Kidney (tissue), 14 donors: ENCODE results near the gene CMSS1. TPM values are rescaled to one million over a fixed set of nuclear protein-coding genes. Genes with fewer than 3 reads are reported as not detected.
A peak's percentile ranks its signal among the peaks of the same experiment; 100 is the strongest.

Source experiments
- DNase-seq, 5 donors: peaks; one replicate each; pipeline ENCODE4 v3.0.0-alpha.2; 2013 to 2020
- FAIRE-seq: peaks from 2 replicates; lab custom pipeline; 2012; peaks lifted over from hg19 to GRCh38; lab: Jason Lieb, UNC
- H3K27ac ChIP-seq, 2 donors: one replicate each; pipeline ENCODE4 v1.7.0; 2013; ENCODE audit warnings: low read depth in 2 of 2, low read length in 2 of 2, inconsistent platforms in 1 of 2
- H3K27me3 ChIP-seq: one replicate; pipeline ENCODE4 v1.7.1; 2013; ENCODE audit warnings: low read length, inconsistent platforms; ENCODE audit not compliant: control insufficient read depth, insufficient read depth
- H3K36me3 ChIP-seq, 3 donors: one replicate each; pipeline versions ENCODE4 v1.7.0 to v1.7.1; 2013; ENCODE audit warnings: low read length in 3 of 3, control low read depth in 1 of 3, inconsistent platforms in 1 of 3; ENCODE audit not compliant: insufficient read depth in 3 of 3, control insufficient read depth in 2 of 3
- H3K4me1 ChIP-seq, 3 donors: one replicate each; pipeline versions ENCODE4 v1.7.0 to v1.7.1; 2013; ENCODE audit warnings: low read length in 3 of 3, inconsistent platforms in 1 of 3, low read depth in 1 of 3; ENCODE audit not compliant: control insufficient read depth in 2 of 3, insufficient read depth in 2 of 3
- H3K4me3 ChIP-seq, 3 donors: one replicate each; pipeline versions ENCODE4 v1.7.0 to v1.8.1; 2013; ENCODE audit warnings: low read length in 3 of 3, control low read depth in 1 of 3, inconsistent platforms in 1 of 3
- H3K9ac ChIP-seq, 3 donors: one replicate each; pipeline versions ENCODE4 v1.7.0 to v1.7.1; 2013; ENCODE audit warnings: low read length in 3 of 3, control low read depth in 1 of 3, inconsistent platforms in 1 of 3
- H3K9me3 ChIP-seq, 3 donors: one replicate each; pipeline versions ENCODE4 v1.7.0 to v1.7.1; 2013; ENCODE audit warnings: low read length in 3 of 3, control low read depth in 1 of 3, inconsistent platforms in 1 of 3; ENCODE audit not compliant: control insufficient read depth in 2 of 3, insufficient read depth in 1 of 3
- intact Hi-C: fragments of 100-400 bp; cut with DNase I; formaldehyde crosslinking; loops from one replicate; pipeline ENCODE4 v1.11.1; 2022
- polyA plus RNA-seq: library from polyadenylated mRNA; stranded (reverse); fragments of 350-450 nt; fragmentation: Illumina TruSeq; extraction: RNeasy Lipid Tissue Mini Kit (QIAGEN cat#74804); gene quantifications from one replicate; pipeline ENCODE4 v1.2.3, GENCODE V29; 2014; ENCODE audit warnings: low read depth, low replicate concordance; ENCODE audit not compliant: insufficient read depth
- total RNA-seq: library from RNA; stranded (reverse); fragmentation: NEBNext Ultra II Directional; extraction: Animal tissue kit (Norgen Biotek cat#: 25700); gene quantifications from one replicate; pipeline ENCODE4 v1.2.1, GENCODE V29; 2021
- TF ChIP-seq, protein P1 (sequence below): IDR thresholded peaks from 3 replicates; pipeline ENCODE4 v1.5.1; 2012; ENCODE audit warnings: mild to moderate bottlenecking, moderate library complexity, borderline replicate concordance; ENCODE audit not compliant: insufficient read depth; ENCODE audit errors: extremely low read depth
- donor health status: control.
- donor health status: control.
- donor health status: control.
- donor health status: control.
- donor health status: control.
- donor health status: DM: yes; HTN: yes; CAD: no.
- donor health status: Normal renal cell carcinoma (clear cell type).

Gene CMSS1
- total and polyA plus RNA-seq, 2 donors from 2014 or later = 26.4 to 27.0 TPM

DNA sequence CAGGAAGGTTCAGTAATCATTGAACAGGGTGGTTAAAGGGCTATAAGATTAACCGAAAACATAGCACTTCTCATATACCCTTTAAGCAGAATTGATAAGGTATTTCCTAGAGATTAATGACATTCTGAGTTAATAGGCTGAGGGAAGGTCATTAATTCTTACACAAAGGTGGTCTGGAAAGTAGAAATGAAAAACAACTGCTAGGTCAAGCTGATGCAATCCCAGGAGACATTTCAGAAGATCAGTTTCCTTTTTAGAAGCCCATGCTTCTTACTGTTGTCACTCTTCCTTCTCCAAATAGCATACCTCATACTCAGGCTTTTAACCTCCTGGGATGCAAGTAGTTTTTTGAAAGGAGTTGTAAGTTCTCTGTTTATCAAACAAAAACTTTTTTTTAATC lies 287.8 kb downstream of the CMSS1 start:
- FAIRE-seq (no peak), DNase-seq (peak in 1 of 5 donors; percentile 43)
- no peaks in the 10 kb centered on the region for H3K27me3 ChIP-seq
- intact Hi-C loops = no loop called here
- H3K36me3 ChIP-seq = no peaks in the 10 kb centered on the region
- no peaks in the 10 kb centered on the region for H3K9me3 ChIP-seq
- H3K9ac ChIP-seq = no peak overlapping the region
- TF ChIP-seq, protein P1, sequence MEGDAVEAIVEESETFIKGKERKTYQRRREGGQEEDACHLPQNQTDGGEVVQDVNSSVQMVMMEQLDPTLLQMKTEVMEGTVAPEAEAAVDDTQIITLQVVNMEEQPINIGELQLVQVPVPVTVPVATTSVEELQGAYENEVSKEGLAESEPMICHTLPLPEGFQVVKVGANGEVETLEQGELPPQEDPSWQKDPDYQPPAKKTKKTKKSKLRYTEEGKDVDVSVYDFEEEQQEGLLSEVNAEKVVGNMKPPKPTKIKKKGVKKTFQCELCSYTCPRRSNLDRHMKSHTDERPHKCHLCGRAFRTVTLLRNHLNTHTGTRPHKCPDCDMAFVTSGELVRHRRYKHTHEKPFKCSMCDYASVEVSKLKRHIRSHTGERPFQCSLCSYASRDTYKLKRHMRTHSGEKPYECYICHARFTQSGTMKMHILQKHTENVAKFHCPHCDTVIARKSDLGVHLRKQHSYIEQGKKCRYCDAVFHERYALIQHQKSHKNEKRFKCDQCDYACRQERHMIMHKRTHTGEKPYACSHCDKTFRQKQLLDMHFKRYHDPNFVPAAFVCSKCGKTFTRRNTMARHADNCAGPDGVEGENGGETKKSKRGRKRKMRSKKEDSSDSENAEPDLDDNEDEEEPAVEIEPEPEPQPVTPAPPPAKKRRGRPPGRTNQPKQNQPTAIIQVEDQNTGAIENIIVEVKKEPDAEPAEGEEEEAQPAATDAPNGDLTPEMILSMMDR = no peak
- H3K27ac ChIP-seq = no peak overlapping the region
- no peak overlapping the region for H3K4me3 ChIP-seq
- H3K4me1 ChIP-seq = peaks cover 0 to 31% (median 15%) of the 10 kb centered on the region in 3 donors

DNA sequence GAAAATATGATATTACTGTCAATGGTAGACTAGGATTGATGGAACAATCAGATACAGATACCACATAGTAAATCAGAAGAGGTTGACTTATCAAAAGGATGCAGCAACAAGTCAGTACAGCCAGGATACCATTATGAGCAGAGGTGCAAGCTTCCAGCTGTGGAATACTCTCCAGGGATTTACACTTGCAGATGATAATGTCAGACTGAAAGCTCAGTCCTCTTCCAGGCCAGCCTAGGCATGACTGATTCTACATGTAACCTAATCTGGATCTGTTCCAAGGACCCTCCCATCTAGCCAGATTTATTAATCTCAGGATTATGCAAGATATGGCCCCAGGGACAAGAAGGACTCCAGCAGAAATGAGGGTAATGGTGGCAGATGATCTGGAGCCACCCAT lies 288.4 kb downstream of the CMSS1 start:
- intact Hi-C loops = no loop called here
- TF ChIP-seq, protein P1 = no peak
- Histone ChIP-seq H3K4me3 (no peak overlapping the region), H3K36me3 (no peaks in the 10 kb centered on the region), H3K27me3 (no peaks in the 10 kb centered on the region), H3K9ac (no peak overlapping the region), H3K9me3 (no peaks in the 10 kb centered on the region), H3K4me1 (peaks cover 0 to 31% (median 15%) of the 10 kb centered on the region in 3 donors), H3K27ac (no peak overlapping the region)
- DNase-seq (no peak), FAIRE-seq (no peak)

DNA sequence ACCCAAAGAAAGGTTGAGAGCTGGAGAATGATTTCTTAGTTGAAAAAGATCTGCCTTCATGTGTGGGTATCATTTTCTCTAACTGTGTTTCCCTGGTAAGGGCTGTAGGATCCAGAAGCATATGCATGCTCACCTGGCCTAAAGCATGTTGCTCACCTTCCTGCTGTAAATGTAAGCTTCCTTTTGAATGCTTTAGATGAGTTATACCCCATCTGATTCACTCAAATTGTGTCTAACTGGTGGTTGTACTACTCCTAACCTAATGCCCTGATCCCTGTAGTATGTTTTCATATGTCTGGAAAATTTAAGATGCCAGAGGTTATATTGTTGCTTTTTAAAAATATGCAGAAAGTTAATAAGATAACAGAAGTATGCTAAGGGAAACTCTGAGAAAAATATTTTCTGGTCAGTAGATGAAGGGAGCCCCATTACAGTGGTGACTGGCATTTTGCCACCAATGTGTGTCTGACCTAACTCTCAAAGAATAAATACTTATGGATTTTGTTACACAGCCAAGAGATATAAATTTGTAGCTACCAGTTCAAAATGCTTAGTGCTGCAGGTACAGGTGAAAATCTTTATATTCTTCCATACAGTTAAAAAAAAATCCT lies 289.0 kb downstream of the CMSS1 start:
- FAIRE-seq (no peak), DNase-seq (peak in 2 of 5 donors; percentile 35 to 44)
- Histone ChIP-seq H3K27ac (no peak overlapping the region), H3K9ac (no peak overlapping the region), H3K4me3 (no peak overlapping the region), H3K4me1 (peaks cover 0 to 31% (median 15%) of the 10 kb centered on the region in 3 donors), H3K36me3 (no peaks in the 10 kb centered on the region), H3K27me3 (no peaks in the 10 kb centered on the region), H3K9me3 (no peaks in the 10 kb centered on the region)
- intact Hi-C loops = no loop called here
- TF ChIP-seq, protein P1 = no peak
